GM18511 (cell line): ENCODE results near the gene SCN2A.

Experiments
- ATAC-seq: cut with Tn5 transposase; IDR thresholded peaks from one replicate; pipeline ENCODE4 v1.9.1; 2021; ENCODE audit warnings: mild to moderate bottlenecking, moderate library complexity; ENCODE audit not compliant: unreplicated experiment

The SCN2A gene

GRCh38 chr2:165410276-165410675 is 171.1 kb downstream of the SCN2A start:
- no peak for ATAC-seq

GRCh38 chr2:165414187-165414586 is 175.0 kb downstream of the SCN2A start:
- ATAC-seq: no peak

- no peak for ATAC-seq
Observed at GRCh38 chr2:165417009-165417408, 177.8 kb downstream of the SCN2A start.

GRCh38 chr2:165420231-165420630 is 181.0 kb downstream of the SCN2A start:
- no peak for ATAC-seq

- no peak for ATAC-seq
Observed at GRCh38 chr2:165423081-165423480, 183.9 kb downstream of the SCN2A start.

- no peak for ATAC-seq
Observed at GRCh38 chr2:165425556-165425955, 186.3 kb downstream of the SCN2A start.

- no peak for ATAC-seq
Observed at GRCh38 chr2:165427686-165428085, 188.5 kb downstream of the SCN2A start.

- no peak for ATAC-seq
Observed at GRCh38 chr2:165428926-165429325, 189.7 kb downstream of the SCN2A start.

GRCh38 chr2:165431014-165431413 is 191.8 kb downstream of the SCN2A start:
- no peak for ATAC-seq

GRCh38 chr2:165432234-165432966 is 193.2 kb downstream of the SCN2A start:
- no peak for ATAC-seq

GRCh38 chr2:165434865-165435496 is 195.8 kb downstream of the SCN2A start:
- no peak for ATAC-seq

- no peak for ATAC-seq
Observed at GRCh38 chr2:165435611-165436010, 196.4 kb downstream of the SCN2A start.

- peak; percentile 89 for ATAC-seq
Observed at GRCh38 chr2:165436559-165436958, 197.3 kb downstream of the SCN2A start.

GRCh38 chr2:165440367-165440766 is 201.2 kb downstream of the SCN2A start:
- ATAC-seq: no peak
